GM19455 (cell line): ENCODE results near the gene FXYD6.
"Not testable (repeated sequence)": the region's sequence is repeated elsewhere in the genome, so short reads cannot be mapped to it uniquely, and the experiment has no call there.

Source experiments
- ATAC-seq: cut with Tn5 transposase; IDR thresholded peaks from one replicate; pipeline ENCODE4 v1.9.1; 2021; ENCODE audit not compliant: unreplicated experiment

FXYD6 gene

DNA sequence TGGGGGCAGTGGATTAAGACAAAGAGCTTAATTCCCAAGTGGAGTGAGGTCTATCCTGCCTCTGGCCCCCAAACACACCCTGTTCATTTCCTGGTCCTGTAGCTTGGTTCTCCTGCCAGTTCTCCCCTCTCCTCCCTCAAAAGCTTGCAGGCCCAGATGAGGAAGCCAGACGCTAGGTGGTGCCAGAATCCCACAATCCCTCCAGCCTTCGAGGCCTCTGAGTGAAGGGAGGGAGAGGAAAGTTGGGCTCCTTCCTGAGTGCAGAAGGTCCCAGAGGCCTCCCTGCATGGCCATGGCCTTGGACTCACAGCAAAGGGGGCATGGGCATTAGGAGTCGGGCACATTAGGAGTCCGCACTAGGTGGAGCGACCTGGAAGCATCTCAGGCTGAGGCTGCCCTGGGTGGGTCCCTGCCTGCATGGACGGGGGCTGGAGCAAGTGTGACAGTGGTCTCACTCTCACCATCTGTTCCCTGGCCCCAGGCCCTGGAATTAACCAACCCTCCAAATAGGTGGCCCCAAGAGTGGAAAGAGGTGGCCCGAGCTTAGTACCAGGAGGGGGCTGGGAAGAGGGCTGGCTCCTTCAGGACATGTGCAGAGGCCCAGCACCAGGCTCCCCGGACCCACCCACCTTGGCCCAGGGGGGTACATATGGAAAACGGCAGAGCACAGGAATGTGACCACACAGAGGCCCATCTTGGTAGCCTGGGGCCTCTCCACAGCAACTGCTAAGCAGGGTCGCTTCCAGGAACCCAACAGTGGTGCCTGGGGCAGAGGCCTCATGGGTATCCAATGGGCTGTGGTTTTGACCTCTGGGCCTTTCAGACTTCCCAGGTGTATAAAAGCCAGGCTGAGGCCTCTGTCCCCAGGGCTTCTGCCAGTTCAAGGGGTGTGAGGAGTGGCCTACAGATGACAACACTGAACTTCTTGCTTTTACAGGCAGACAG is 57.1 kb downstream of the FXYD6 start:
- ATAC-seq: no peak

DNA sequence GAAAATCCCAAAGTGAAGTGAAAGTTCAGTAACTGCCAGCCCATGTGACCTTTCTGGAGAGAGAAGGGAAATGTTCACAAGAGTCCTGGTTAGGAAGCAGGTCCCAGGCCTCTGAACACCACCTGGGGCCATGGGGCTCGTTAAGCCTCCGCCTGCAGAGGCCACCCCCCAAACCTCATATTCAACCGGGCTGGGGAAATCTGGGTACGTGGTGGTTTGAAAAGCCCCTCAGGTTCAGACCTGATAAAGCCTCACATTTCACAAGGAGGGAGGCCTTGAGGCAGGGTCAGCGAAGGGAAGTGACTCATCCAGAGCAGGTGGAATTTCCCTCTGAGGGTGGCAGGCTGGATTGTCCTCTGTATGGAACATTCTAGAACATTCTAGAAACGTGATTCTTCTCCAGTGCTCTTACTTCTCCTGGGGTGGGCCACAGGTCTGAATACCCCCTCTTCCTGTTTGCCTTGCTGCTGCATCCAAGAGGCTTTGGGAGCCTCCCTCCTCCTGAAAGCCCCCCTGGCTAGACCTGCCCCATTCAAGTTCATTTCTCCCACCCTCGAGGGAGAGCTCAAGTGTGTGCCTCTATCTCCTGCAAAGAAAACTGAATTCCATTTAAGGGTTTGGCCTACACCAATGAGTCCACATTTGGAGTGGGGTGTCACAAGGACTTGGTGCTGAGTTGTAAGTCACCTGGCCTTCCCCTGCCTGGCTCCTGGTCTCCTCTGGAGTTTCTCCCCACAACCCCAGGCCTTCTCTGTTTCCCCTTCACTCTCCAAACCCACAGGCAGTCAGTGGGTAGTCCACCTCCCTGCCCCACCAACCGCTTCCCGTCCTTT is 58.2 kb downstream of the FXYD6 start:
- no peak for ATAC-seq

DNA sequence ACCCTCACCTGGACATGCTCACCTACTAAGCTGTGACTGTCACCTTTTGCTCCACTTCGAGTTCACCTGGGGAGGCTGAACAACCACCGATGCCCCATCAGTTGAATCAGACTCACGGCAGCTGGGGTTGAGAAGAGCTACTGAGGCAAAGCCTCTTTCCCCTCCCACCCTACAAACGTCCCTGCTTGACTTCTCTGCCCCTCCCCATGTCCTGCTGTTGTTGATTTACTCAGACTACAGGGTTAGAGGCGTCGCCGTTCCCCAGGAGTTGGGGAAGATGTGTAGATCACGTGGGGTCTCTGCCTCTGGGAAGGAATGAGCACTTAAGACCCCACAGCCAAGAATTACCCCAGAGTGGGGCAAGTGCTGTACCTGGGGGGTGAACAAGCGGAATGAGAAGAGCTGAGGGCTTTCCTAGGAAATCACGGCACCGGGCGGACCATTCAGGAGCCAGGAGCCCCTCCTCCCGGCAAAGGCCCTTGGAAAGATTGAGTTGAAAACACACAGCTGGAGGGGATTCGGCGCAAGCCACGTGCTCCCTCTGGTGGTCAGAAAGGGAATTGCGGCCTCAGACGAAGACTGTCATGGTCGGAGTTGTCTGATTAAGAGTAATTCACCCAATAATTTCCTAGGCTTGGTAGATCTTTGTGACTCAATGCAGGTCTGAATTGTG is 59.0 kb downstream of the FXYD6 start:
- no peak for ATAC-seq

DNA sequence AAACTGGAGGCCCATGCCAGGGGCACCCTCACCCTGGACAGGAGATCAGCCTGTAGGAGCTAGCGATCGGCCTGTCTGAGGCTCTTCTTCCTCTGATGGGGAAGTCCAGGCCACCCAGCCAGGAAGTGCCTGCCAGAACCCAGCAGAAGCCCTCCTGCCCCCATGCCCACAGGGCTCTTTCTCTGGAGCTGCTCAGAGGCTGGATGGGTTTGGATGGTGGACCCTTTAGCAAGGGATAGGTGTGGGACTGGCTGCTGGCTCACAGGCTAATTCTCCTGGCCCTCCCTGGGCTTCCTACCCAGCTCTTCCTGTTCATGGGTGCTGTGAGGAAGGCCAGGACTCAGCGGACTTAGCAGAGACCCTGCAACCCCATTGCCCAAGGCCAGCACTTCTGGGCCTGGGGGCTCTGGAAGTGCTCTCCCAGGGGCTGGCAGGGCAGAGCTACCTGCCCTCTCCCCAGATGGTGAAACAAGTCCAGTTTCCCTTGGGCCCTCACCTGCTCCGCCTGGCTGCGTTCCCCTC is 59.6 kb downstream of the FXYD6 start:
- no peak for ATAC-seq

DNA sequence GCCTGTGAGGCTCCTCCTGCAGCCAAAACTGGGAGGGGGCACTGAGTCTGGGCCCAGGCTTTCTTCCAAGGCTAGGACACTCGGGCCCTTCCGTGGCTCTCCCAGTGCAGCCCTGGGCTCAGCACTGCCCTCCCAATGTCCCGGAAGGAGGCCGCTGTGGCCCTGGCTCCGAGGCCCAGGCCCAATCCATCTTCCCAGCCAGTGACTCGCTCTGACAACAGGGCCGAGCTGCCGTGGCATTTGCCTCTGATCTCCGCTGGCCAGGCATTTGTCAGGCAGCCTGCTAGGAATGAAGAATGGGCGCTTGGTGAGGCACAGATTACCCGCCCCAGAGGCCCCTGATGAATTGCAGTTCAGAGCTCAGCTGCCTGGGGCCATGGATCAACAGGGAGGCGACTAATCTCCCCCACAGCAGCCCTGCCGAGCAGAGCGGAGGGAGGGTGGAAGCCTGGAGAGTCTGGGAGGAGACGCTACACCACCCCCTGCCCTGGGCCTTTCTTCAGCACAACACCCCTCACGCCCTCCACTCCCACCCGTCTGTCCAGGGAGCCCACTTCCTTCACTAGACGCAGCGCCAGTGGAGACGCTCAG is 60.2 kb downstream of the FXYD6 start:
- ATAC-seq: no peak

DNA sequence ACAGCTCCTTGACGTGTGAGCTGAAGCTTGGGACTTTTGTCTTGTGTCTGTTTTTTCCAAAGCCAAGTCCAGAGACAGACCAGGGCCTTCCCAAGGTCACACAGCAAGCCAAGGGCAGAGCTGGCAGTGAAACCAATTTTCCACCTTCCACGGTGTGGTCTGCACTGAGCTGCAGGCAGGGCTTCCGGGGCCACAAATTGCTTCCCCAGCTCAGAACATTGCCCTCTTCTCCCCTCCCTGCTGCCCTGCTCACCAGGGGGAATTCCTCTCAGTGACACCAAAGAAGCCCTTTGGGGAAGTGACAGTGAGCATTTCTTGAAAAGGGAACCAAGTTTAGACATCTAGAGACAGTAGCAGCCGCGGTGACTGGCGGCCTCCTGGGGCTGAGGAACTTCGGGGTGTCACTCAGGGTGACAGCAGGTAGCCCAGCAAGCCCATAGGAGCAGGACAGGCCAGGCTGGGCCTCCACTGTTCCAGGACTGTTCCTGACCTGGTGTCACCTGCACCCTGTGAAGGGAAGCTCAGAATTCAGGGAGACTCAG is 61.1 kb downstream of the FXYD6 start:
- ATAC-seq: peak; percentile 52

DNA sequence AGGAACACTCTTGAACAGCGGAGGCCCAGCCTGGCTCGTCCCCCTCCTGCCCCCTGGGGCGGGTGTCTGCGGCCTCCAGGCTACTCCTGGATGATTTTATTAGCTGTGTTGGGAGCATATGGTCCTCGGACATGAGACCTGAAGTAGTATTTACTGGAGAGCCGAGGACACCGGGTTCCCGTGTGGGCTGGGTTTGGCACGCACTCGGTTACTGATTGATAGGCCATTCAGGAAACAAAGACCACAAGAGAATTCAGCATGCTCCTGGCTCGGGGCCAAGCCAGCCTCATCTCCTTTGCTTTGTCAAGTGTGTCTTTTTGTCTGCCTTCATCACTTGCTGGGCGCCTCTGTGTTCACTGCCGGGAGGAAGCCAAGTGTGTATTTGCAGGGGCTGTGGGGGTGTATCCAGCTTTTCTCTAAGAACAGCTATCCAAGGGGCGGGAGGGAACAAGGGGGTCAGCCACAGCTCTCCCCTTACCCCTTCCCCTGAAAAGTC is 61.6 kb downstream of the FXYD6 start:
- peak; percentile 32 for ATAC-seq

DNA sequence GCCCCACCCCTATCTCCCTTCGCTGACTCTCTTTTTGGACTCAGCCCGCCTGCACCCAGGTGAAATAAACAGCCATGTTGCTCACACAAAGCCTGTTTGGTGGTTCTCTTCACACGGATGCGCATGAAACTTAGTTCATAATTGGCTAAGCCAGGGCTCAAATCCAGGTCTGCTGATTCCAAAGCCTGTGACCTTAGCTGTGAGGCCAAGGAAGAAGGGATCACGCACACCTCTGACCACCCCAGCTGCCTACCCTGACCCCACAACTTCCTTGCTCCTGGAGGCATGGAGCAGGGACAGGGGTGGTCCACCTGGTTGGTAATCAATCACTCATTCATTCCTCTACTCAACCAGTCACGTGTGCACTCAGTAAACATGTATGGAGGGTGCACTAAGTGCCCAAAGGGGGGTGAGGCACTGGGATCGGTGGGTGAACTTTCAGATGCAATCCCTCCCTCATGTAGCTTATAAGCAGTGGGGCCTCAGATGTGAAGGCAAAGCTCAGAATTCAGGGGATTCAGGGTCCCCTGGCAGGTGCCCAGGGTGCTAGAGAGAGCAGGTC is 62.2 kb downstream of the FXYD6 start:
- ATAC-seq: no peak

DNA sequence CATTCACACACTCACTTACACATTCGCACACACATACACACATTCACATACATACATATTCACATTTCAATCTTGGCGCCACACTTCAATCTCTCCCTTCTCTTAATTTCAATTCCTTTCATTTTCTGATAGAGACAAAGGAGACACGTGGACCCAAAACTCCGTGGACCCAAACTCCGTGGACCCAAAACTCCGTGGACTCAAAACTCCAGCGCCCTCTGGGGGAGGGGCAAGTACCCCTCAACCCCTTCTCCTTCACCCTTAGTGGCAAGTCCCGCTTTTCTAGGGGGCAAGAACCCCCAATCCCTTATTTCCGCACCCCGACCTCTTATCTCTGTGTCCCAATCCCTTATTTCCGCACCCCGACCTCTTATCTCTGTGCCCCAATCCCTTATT is 66.4 kb downstream of the FXYD6 start:
- ATAC-seq: not testable (repeated sequence)

DNA sequence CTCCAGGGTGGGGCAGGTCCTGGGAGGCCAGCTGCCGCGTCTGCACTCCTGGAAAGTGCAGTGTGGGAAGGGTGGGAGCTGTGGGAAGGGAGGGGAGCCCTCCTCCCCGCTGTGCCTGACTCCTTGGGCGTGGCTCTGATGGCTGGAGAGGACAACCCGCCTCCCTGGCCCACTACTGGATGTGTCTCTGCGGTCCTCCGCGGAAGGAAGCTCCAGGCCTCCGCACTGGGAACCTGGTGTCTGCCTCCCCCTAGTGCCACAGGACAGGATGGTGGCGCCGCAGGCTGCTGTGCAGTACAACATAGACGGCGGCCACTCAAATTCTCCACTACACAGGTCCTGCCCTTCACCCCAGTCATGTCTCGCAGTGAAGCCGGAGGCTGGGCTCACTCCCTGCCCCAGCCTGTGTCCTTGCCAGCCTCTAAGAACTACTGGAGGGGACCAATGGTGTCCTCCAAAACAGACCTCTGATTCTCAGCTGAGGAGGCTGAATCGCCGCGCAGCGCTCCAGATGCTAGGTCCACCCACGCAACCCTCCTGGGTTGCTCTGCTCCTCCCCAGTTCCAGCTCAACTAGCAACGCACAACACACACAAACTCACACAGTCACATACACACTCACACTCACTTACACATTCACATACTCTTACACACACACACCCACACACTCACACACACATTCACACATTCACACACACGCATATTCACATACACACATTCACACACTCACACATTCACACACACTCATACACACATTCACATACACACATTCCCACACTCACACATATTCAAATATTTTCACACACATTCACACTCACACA is 67.0 kb downstream of the FXYD6 start:
- no peak for ATAC-seq

DNA sequence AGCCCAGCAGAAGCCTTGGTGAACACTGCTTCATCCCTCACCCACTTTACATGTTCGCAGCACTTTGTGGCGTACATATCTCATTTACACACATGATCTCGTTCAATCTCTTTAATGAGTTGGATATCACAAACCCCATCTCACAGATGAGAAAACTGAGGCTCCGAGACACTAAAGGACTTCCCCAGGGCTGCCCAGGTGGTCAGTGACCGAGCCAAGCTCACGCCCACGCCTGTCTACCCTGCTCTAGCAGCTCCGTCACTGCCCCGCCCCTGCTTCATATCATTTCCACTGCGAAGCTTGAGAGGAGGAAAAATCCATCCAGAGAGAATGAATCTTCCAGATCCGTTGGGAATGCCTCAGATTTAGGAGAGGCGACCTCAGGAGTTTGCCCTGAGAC is 67.7 kb downstream of the FXYD6 start:
- no peak for ATAC-seq

DNA sequence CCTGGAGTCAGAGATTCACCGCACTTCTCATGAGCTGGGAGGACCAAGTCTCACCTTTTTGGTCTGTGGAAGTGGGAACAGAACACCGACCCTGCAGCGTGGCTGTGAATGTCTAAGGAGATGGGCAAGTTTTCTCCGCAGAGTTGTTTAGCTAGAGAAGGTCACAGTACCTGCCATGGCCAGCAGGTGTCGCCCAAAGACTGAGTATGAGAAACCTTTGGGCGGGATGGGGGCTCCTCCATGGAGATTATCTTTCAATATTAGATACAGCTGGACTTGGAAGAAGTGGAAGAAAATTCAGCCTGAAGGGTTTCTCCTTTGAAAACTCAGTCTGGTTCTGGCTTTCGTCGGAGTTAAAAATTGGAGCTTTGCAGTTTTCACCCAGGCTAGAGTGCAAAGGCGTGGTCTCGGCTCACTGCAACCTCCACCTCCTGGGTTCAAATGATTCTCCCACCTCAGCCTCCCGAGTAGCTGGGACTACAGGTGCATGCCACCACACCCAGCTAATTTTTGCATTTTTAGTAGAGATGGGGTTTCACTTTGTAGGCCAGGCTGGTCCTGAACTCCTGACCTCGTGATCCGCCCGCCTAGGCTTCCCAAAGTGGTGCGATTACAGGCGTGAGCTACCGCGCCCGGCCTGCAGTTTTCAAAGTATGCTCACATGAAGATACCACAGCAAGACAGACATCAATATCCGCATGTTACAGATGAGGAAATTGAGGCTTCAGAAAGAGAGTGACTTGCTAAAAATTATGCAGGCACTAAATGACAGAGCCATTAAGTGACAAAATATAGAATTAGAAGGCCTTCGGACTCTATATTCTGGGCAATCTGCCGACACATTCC is 68.8 kb downstream of the FXYD6 start:
- no peak for ATAC-seq

DNA sequence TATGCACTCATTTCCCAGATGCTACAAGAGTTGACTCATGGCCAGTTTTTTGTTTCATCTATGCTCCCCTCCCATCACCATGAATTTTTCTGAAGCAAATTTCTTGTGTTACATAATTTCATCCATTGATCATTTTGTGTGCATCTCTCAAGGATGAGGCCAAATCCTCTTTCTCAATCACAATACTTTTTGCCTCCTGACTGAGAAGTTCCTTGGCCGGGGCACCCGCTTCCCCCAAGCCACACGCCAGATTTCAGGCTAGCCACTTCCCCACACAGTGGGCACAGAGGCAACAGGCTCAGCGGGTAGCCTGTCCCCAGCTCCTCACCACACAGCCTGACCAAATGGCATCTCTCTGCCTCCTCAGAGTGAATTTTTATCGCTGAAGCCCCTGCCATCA is 69.6 kb downstream of the FXYD6 start:
- no peak for ATAC-seq

DNA sequence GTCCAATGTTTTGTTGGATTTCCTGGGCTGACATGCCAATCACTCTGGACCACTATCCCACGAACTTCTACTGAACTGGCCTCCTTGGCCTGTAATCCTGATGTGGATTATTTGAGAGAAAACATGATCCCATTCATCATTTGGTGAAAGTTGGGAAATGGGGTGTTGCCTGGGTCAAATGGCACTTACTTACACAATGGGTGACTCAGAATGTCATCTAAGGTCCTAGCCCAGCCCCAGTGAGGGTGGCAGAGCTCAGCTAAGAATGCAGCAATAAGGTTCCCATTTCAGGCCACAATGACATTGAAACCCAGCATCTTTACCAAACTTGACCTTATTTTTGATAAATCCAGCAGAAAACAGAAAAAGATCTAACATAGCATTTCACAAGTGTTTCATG is 71.4 kb downstream of the FXYD6 start:
- no peak for ATAC-seq

DNA sequence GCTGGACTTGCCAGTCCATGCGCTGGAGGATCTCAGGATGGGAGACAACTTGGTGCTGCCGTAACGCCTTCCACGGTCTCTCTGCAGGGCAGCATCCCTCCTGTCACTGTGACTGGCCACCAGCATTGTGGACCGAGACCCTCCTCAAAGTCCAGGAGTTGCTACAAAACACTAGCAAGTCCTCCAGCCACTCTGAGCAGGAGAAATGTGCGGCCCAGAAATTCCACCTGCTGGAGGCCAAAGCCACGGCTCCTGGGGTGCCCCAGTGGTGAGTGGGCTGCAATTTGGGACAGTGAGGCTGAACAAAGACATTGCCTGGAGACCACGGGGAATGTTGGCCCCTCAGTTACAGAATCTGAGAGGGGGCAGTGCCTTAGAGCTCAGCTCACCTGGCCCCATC is 72.6 kb downstream of the FXYD6 start:
- no peak for ATAC-seq

DNA sequence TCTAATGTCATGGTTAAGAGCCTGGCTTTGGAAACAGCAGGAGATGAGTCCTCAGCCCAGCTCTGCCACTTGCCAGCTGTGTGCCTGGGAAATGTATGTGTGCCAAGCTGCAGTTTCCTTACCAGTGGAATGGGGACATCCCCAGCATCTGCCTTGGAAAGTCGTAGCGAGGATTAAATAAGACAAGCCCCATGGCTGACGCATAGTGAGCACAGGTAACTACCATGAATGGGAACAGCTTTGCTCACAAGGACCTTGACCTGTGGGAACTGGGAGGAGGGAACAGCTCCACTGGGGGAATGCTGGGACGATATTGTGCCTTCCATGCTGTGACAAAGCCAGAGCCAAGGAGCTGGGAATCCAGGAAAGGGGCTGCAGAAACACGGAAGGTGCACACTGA is 76.8 kb downstream of the FXYD6 start:
- ATAC-seq: no peak

DNA sequence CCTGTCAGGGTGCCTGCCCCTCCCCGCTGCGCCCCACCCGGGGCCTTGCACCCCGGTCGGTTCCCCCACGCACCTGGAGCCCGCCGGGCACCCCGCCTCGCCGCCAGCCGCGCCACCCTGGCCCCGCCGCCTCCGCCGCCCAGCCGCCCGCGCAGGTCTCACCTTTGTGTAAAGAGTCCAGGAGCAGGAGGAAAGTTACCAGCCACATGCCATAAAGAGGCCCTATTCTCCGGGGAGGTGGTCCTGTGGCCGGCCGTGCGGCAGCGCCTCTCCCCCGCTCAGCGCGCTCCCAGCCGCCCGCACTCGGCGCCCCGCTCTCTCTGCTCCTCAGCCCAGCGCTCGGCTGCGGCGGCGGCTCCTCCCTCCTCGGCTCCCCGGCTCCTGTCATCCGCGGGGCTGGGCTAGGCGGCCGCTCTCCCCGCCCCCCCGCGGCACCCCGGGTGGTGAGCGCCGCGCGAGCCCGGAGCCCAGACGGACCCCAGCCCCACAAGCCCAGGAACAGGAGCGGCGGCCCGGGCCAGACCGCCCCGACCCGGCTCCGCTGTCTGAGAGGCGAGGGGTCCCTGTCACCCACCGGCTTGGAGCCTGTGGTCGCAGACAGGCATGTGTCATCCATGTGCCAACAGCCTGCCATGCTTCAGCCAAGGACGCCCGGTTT is 79.5 kb downstream of the FXYD6 start, which contains the start of gene DSCAML1:
TSS of gene DSCAML1 (minus strand) at position 345 of the 658 bp plus-strand sequence. CDS start at position 208, 137 bp downstream.
- ATAC-seq: no peak

DNA sequence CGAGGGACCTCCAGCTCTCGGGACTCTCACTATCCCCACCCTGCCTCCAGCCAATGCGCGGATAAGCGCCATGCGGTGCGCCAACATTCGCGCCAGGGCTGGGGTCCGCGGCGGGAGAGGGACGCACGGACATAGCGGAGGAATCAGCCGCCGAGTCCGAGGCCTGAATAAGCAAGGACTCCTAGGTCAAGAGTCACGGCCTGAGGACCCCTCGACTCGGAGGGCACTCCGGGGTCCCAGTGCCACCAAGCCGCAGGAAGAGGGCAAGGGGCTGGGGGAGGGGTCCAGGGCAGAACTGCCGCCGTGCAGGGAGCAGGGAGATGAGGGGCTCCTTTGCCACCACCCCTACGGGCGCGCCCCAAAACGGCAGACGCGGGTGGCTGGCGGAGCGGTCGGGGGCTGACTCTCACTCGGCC is 80.0 kb downstream of the FXYD6 start:
- no peak for ATAC-seq
